K562 (cell line): ENCODE measurements around the gene ARHGAP30. TPM values are rescaled to one million over a fixed set of nuclear protein-coding genes. Genes with fewer than 3 reads are reported as not detected.
A peak's percentile ranks its signal among the peaks of the same experiment; 100 is the strongest.

ENCODE experiments used
- ATF1 ChIP-seq, 2 experiments: fragments of 450-650 bp in 1 of 2; IDR thresholded peaks; 2 replicates each; pipeline ENCODE4 v1.6.1; 2016; ENCODE audit warnings: missing compliant biosample characterization in 1 of 2, missing genetic modification characterization in 1 of 2
- CHD4 ChIP-seq: fragments of 200-600 bp; sonication (generic); IDR thresholded peaks from 3 replicates; pipeline ENCODE4 v1.6.1; 2012; ENCODE audit warnings: low read depth, mild to moderate bottlenecking, mixed read lengths, low read length, inconsistent platforms; ENCODE audit not compliant: insufficient read depth, insufficient replicate concordance, poor library complexity, severe bottlenecking
- CREB1 ChIP-seq, 2 experiments: sonication (generic) in 1 of 2; formaldehyde crosslinking in 1 of 2; IDR thresholded peaks; 2 replicates each; pipeline versions ENCODE4 v1.6.1 to v1.8.0; 2012 to 2022; ENCODE audit warnings: inconsistent platforms in 1 of 2, mild to moderate bottlenecking in 1 of 2, missing genetic modification reagents in 1 of 2, moderate library complexity in 1 of 2
- E2F8 ChIP-seq: fragments of 450-650 bp; IDR thresholded peaks from 2 replicates; pipeline ENCODE4 v1.7.1; 2018; ENCODE audit warnings: mild to moderate bottlenecking, low read depth; ENCODE audit not compliant: partially characterized antibody
- EP300 ChIP-seq: IDR thresholded peaks from 2 replicates; pipeline ENCODE4 v1.6.1; 2012; ENCODE audit warnings: low read length, improper control_type of control experiment
- FOS ChIP-seq: IDR thresholded peaks from 3 replicates; pipeline ENCODE4 v1.6.1; 2011; ENCODE audit not compliant: insufficient read length; ENCODE audit errors: extremely low read depth
- FOXA1 ChIP-seq: fragments of 450-650 bp; IDR thresholded peaks from 2 replicates; pipeline ENCODE4 v1.6.1; 2016; ENCODE audit warnings: mild to moderate bottlenecking, borderline replicate concordance
- HBP1 ChIP-seq: fragments of 450-650 bp; formaldehyde crosslinking; IDR thresholded peaks from 2 replicates; pipeline ENCODE4 v1.4.0; 2022; ENCODE audit warnings: missing genetic modification characterization
- HDAC2 ChIP-seq: fragments of 450-650 bp; IDR thresholded peaks from 2 replicates; pipeline ENCODE4 v1.6.1; 2016; ENCODE audit warnings: mild to moderate bottlenecking
- HNRNPL ChIP-seq: fragments of 200-400 bp; formaldehyde crosslinking; IDR thresholded peaks from 2 replicates; pipeline ENCODE4 v1.6.1; 2017; ENCODE audit warnings: low read depth, mild to moderate bottlenecking, low read length
- MEIS2 ChIP-seq: fragments of 450-650 bp; IDR thresholded peaks from 2 replicates; pipeline ENCODE4 v1.6.1; 2014; ENCODE audit warnings: mild to moderate bottlenecking; ENCODE audit not compliant: partially characterized antibody
- PURB ChIP-seq: sonication (generic); formaldehyde crosslinking; IDR thresholded peaks from 2 replicates; pipeline ENCODE4 v1.9.0; 2021; ENCODE audit warnings: low read depth, mild to moderate bottlenecking, missing genetic modification reagents
- RCOR1 ChIP-seq, 2 experiments: IDR thresholded peaks; 2 replicates each; pipeline ENCODE4 v1.6.1; 2012; ENCODE audit warnings: low read depth in 2 of 2, low read length in 2 of 2, borderline replicate concordance in 1 of 2, improper control_type of control experiment in 1 of 2
- SMAD4 ChIP-seq: fragments of 250-450 bp; sonication (Bioruptor Pico); conservative IDR thresholded peaks from 2 replicates; pipeline ENCODE4 v1.8.0; 2021; ENCODE audit warnings: inconsistent platforms, mild to moderate bottlenecking, moderate library complexity
- SPI1 ChIP-seq: IDR thresholded peaks from 2 replicates; pipeline ENCODE4 v1.6.1; 2011; ENCODE audit warnings: low read depth, low read length, control low read depth, borderline replicate concordance
- ZEB2 ChIP-seq: fragments of 450-650 bp; IDR thresholded peaks from 2 replicates; pipeline ENCODE4 v1.6.1; 2016
- ZNF146 ChIP-seq: IDR thresholded peaks from one replicate; pipeline ENCODE4 v1.6.1; 2018; ENCODE audit warnings: missing compliant biosample characterization; ENCODE audit not compliant: unreplicated experiment
- ZNF23 ChIP-seq: fragments of 250-450 bp; sonication (Bioruptor Pico); IDR thresholded peaks from 2 replicates; pipeline ENCODE4 v1.4.0; 2020; ENCODE audit warnings: mild to moderate bottlenecking
- ZNF239 ChIP-seq: fragments of 250-450 bp; sonication (Bioruptor Pico); IDR thresholded peaks from 2 replicates; pipeline ENCODE4 v1.4.0; 2020; ENCODE audit warnings: mild to moderate bottlenecking
- ZNF316 ChIP-seq: fragments of 450-650 bp; IDR thresholded peaks from 2 replicates; pipeline ENCODE4 v1.6.1; 2016
- ZNF717 ChIP-seq: fragments of 250-450 bp; sonication (Bioruptor Pico); IDR thresholded peaks from 2 replicates; pipeline ENCODE4 v1.5.0; 2021
- polyA plus RNA-seq, 8 experiments: library from polyadenylated mRNA; depleted of rRNA in 4 of 8; stranded (reverse) in 5 of 8; unstranded in 3 of 8; fragments of >200 nt; fragmentation: Nextera tagmentation in 2 of 8; fragmentation: Illumina TruSeq in 1 of 8; extraction: Ambion mirVana in 2 of 8; extraction: Trizol in 1 of 8; gene quantifications; 2 replicates each; pipeline versions ENCODE4 v1.2.1 to v1.2.3, GENCODE V29; 2011 to 2014; ENCODE audit warnings: inconsistent platforms in 1 of 8, missing spikeins in 1 of 8
- total RNA-seq, 7 experiments: library from RNA; depleted of rRNA in 6 of 7; stranded (reverse); fragments of >200 nt in 6 of 7; fragmentation: Illumina TruSeq in 2 of 7; extraction: Trizol in 2 of 7; gene quantifications; 2 replicates each; pipeline versions ENCODE4 v1.2.1 to v1.2.3, GENCODE V29; 2011 to 2021; ENCODE audit warnings: low replicate concordance in 1 of 7
- TF ChIP-seq, protein P1 (sequence below): sonication (generic); formaldehyde crosslinking; IDR thresholded peaks from 2 replicates; pipeline ENCODE4 v1.9.0; 2022; ENCODE audit warnings: mild to moderate bottlenecking, missing genetic modification reagents
- TF ChIP-seq, protein P2 (sequence below): IDR thresholded peaks from 2 replicates; pipeline ENCODE4 v1.6.1; 2011; ENCODE audit not compliant: insufficient read length; ENCODE audit errors: extremely low read depth
- TF ChIP-seq, protein P3 (sequence below): fragments of 450-650 bp; conservative IDR thresholded peaks from 2 replicates; pipeline ENCODE4 v1.6.1; 2016; ENCODE audit warnings: missing genetic modification characterization, low read depth, mild to moderate bottlenecking, missing compliant biosample characterization, moderate library complexity

Gene ARHGAP30
- total and polyA plus RNA-seq, 9 of the 15 experiments (the other 6 are each of a cell fraction or from before 2014, with no cell fraction given), result 0.01 to 0.73 (median 0.12) TPM

GRCh38 chr1:161115132-161115711, 45.5 kb upstream of the ARHGAP30 start (continued):
- no peak for TF ChIP-seq ZNF316
- no peak for TF ChIP-seq FOS
- TF ChIP-seq, protein P1, sequence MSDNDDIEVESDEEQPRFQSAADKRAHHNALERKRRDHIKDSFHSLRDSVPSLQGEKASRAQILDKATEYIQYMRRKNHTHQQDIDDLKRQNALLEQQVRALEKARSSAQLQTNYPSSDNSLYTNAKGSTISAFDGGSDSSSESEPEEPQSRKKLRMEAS (CRISPR knock-in tag), result no peak
- no peak for TF ChIP-seq HDAC2
- TF ChIP-seq CHD4, result no peak
- no peak for TF ChIP-seq HBP1 (CRISPR knock-in tag)
- peak; percentile 81 for TF ChIP-seq MEIS2
- peak in 1 of 2 experiments; percentile 52; a peak in 1 of 4 replicates for TF ChIP-seq RCOR1 (IDR thresholded peaks at IDR 0.05; ENCODE audit: borderline replicate concordance in 1 of 2, low read depth in 2 of 2, low read length in 2 of 2)
- no peak for TF ChIP-seq HNRNPL
- TF ChIP-seq ZNF239 (CRISPR knock-in tag), result no peak
- peak; percentile 78 for TF ChIP-seq EP300
- TF ChIP-seq ZNF146 (CRISPR knock-in tag), result no peak
- TF ChIP-seq CREB1 (IDR thresholded peaks at IDR 0.05), result no peak
- TF ChIP-seq CREB1 (CRISPR knock-in tag; IDR thresholded peaks at IDR 0.05), result no peak
- no peak for TF ChIP-seq ZNF23 (CRISPR knock-in tag)
- TF ChIP-seq FOXA1, result no peak
- peak; percentile 94 for TF ChIP-seq ZEB2
- no peak for TF ChIP-seq SPI1
- TF ChIP-seq ZNF717 (CRISPR knock-in tag), result no peak
- TF ChIP-seq, protein P2, sequence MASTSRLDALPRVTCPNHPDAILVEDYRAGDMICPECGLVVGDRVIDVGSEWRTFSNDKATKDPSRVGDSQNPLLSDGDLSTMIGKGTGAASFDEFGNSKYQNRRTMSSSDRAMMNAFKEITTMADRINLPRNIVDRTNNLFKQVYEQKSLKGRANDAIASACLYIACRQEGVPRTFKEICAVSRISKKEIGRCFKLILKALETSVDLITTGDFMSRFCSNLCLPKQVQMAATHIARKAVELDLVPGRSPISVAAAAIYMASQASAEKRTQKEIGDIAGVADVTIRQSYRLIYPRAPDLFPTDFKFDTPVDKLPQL, result no peak
- TF ChIP-seq ATF1 (CRISPR knock-in tag; IDR thresholded peaks at IDR 0.05), result no peak
- TF ChIP-seq ATF1 (tag; IDR thresholded peaks at IDR 0.05), result no peak
- TF ChIP-seq E2F8, result no peak
- peak; percentile 78 for TF ChIP-seq SMAD4 (CRISPR knock-in tag)
- TF ChIP-seq, protein P3, sequence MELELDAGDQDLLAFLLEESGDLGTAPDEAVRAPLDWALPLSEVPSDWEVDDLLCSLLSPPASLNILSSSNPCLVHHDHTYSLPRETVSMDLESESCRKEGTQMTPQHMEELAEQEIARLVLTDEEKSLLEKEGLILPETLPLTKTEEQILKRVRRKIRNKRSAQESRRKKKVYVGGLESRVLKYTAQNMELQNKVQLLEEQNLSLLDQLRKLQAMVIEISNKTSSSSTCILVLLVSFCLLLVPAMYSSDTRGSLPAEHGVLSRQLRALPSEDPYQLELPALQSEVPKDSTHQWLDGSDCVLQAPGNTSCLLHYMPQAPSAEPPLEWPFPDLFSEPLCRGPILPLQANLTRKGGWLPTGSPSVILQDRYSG, result no peak
- no peak for TF ChIP-seq PURB (CRISPR knock-in tag)
